Effector memory CD4-positive, alpha-beta T cell (primary cell): ENCODE data around the gene ANKRD13B.

Experiments
- DNase-seq, 3 donors: peaks; one replicate each; pipeline ENCODE4 v3.0.0-alpha.2; 2020
- H3K27ac ChIP-seq: 2 replicates; pipeline ENCODE4 v1.7.0; 2013; ENCODE audit warnings: mild to moderate bottlenecking, low read length, moderate library complexity; ENCODE audit not compliant: insufficient read depth, poor library complexity, severe bottlenecking
- H3K27me3 ChIP-seq: replicated peaks from 2 replicates; pipeline ENCODE4 v1.7.0; 2013; ENCODE audit warnings: mild to moderate bottlenecking, low read length; ENCODE audit not compliant: insufficient read depth, control insufficient read depth, poor library complexity, severe bottlenecking
- H3K36me3 ChIP-seq: 2 replicates; pipeline ENCODE4 v1.7.0; 2013; ENCODE audit warnings: mild to moderate bottlenecking, low read length, moderate library complexity; ENCODE audit not compliant: control insufficient read depth, insufficient read depth
- H3K4me1 ChIP-seq: 2 replicates; pipeline ENCODE4 v1.7.0; 2013; ENCODE audit warnings: low read length, mild to moderate bottlenecking; ENCODE audit not compliant: control insufficient read depth, insufficient read depth, poor library complexity, severe bottlenecking
- H3K4me3 ChIP-seq: 2 replicates; pipeline ENCODE4 v1.7.0; 2013; ENCODE audit warnings: low read length, low read depth, mild to moderate bottlenecking; ENCODE audit not compliant: insufficient read depth, poor library complexity, severe bottlenecking
- H3K9me3 ChIP-seq: 2 replicates; pipeline ENCODE4 v1.7.0; 2013; ENCODE audit warnings: mild to moderate bottlenecking, low read length, moderate library complexity; ENCODE audit not compliant: control insufficient read depth

Gene ANKRD13B

DNA sequence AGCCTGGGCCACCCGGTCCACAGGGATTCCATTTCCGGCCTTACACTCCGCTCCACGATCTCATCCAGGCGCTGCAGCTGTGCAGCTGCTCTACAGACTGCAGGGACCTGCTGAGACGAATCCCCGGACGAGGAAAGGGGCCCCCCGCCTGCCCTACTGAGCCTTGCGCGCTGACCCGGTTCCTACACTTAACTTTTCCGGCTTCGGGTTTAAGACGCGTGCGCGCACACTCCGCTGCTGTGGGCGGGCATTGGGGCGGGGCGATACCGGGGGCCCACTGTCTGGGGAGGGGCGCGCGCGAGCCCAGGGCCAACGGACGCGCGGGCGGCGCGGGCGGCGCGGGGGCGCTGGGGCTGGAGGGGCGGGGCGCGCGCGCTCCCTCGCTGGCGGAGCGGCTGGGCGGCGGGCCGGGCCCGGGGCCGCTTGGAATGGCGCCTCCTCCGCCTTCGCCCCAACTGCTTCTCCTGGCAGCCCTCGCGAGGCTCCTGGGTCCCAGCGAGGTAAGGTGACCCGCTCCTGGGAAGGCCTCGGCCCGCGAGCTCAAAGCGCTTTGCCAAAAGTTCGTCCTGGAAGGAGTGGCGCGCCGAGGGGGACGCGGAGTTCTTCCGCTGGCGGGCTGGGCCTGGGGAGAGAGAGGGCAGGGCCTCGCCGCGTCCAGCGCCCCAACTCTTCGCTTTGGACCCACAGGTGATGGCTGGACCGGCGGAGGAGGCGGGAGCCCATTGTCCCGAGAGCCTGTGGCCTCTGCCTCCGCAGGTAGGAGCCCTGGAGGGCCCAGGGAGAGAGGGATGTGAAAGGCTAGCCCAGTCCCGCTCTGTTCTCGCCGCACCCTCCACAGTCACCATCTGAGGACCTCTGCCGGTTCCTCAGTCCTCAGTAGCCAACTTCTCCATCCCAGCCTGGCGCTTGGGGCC lies 24.3 kb upstream of the ANKRD13B start, which contains the start of gene TP53I13:
Gene TP53I13, plus strand, starts transcription at position 371 of the 914 bp plus-strand sequence. Its CDS starts 58 bp downstream, at position 429.
- DNase-seq: peak; percentile 81 to 85 (median 82)
- no peaks in the 10 kb centered on the region for H3K9me3 ChIP-seq
- H3K27me3 ChIP-seq: no peaks in the 10 kb centered on the region
- peak within 1 kb of the TSS; percentile 73 for H3K4me3 ChIP-seq
- H3K36me3 ChIP-seq: no peaks in the 10 kb centered on the region
- peaks cover 29% of the 10 kb centered on the region for H3K4me1 ChIP-seq
- peak within 1 kb of the TSS; percentile 72 for H3K27ac ChIP-seq

- Histone ChIP-seq H3K4me3 (peak overlapping the region; percentile 72), H3K4me1 (peaks cover 22% of the 10 kb centered on the region), H3K36me3 (peaks cover 6% of the 10 kb centered on the region), H3K27me3 (no peaks in the 10 kb centered on the region), H3K27ac (peak overlapping the region; percentile 32), H3K9me3 (no peaks in the 10 kb centered on the region)
- DNase-seq: no peak
These were observed 23.5 kb upstream of the ANKRD13B start for GRCh38 chr17:29569245-29569950.

DNA sequence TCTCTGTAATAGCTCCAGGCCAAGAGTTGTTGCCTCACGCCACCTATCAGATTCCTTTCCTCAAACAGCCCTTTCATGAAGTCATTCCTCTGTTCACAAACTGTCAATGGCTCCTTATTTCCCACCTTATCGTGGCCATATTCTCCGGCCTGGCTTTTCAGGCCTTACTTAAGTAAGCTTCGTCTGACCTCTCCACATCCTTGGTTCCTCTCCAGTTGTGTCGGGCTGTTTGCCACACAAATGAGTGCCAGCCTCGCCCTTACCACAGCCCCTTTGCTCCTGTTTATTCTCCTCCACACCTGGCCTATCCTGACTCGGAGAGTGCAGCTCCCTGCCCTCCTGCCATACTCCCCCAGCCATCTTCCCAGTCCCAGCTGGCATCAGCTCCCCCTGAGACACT lies 22.4 kb upstream of the ANKRD13B start:
- H3K4me3 ChIP-seq: no peak overlapping the region
- peaks cover 18% of the 10 kb centered on the region for H3K36me3 ChIP-seq
- H3K4me1 ChIP-seq: peaks cover 15% of the 10 kb centered on the region
- H3K27ac ChIP-seq: no peak overlapping the region
- H3K9me3 ChIP-seq: no peaks in the 10 kb centered on the region
- no peak for DNase-seq
- no peaks in the 10 kb centered on the region for H3K27me3 ChIP-seq

DNA sequence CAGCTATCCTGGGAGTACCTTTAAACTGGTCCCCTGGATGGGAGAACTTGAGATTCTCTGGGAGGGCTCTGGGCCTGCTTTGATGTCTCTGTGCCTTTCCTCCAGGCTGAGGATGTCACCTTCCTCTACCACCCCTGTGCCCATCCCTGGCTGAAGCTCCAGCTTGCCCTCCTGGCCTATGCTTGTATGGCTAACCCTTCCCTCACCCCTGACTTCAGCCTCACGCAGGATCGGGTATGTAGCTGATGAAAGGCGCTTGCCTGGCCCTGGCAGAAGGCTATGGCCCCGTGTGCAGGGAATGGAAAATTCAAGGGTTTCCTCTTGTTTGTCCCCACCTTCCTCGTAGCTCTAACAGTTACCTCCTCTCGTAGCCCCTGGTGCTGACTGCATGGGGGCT lies 21.4 kb upstream of the ANKRD13B start:
- no peak for DNase-seq
- H3K4me1 ChIP-seq: peaks cover 10% of the 10 kb centered on the region
- peaks cover 26% of the 10 kb centered on the region for H3K36me3 ChIP-seq
- H3K27ac ChIP-seq: no peak overlapping the region
- no peak overlapping the region for H3K4me3 ChIP-seq
- H3K27me3 ChIP-seq: no peaks in the 10 kb centered on the region
- no peaks in the 10 kb centered on the region for H3K9me3 ChIP-seq

DNA sequence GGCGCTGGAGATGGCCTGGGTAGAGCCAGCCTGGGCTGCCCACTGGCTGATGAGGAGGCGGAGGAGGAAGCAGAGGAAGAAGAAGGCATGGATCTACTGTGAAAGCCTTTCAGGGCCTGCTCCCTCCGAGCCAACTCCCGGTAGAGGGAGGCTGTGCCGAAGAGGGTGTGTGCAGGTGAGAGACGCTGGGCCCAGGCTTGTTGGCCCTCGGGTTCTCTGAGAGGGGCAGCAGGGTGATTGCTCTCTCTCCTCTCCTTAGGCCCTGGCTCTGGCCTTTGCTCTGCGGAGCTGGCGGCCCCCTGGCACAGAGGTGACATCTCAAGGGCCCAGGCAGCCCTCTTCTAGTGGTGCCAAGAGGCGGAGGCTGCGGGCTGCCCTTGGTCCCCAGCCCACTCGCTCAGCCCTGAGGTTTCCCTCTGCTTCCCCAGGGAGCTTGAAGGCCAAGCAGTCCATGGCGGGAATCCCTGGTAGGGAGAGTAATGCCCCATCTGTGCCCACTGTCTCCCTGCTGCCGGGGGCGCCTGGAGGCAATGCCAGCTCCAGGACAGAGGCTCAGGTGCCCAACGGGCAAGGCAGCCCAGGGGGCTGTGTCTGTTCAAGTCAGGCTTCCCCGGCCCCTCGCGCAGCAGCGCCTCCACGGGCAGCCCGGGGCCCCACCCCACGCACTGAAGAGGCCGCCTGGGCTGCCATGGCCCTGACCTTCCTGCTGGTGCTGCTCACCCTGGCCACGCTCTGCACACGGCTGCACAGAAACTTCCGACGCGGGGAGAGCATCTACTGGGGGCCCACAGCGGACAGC lies 20.9 kb upstream of the ANKRD13B start:
- H3K4me3 ChIP-seq: no peak overlapping the region
- H3K27ac ChIP-seq: no peak overlapping the region
- no peak for DNase-seq
- no peaks in the 10 kb centered on the region for H3K9me3 ChIP-seq
- peaks cover 32% of the 10 kb centered on the region for H3K36me3 ChIP-seq
- peaks cover 10% of the 10 kb centered on the region for H3K4me1 ChIP-seq
- no peaks in the 10 kb centered on the region for H3K27me3 ChIP-seq

- H3K27me3 ChIP-seq: no peaks in the 10 kb centered on the region
- DNase-seq: peak in 2 of 3 donors; percentile 18 to 32
- peaks cover 41% of the 10 kb centered on the region for H3K36me3 ChIP-seq
- peaks cover 10% of the 10 kb centered on the region for H3K4me1 ChIP-seq
- H3K4me3 ChIP-seq: no peak overlapping the region
- H3K27ac ChIP-seq: no peak overlapping the region
- no peaks in the 10 kb centered on the region for H3K9me3 ChIP-seq
These were observed 20.0 kb upstream of the ANKRD13B start for GRCh38 chr17:29572691-29573557.

DNA sequence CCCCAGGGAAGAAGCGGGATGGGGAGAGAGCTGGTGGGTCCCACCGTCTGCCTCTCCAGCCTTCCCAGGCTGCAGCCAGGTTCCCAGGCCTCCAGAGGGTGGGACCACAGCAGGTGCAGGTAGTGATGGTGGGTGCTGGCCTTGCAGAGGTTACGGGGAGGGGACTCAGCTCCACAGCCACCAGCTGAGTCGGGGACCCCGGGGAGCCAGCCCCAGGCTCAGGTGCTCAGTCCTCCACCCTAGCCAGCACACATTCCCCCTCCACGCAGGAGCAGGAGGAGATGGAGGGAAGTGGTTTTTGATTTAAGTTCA lies 19.4 kb upstream of the ANKRD13B start:
- Histone ChIP-seq H3K27ac (no peak overlapping the region), H3K36me3 (peaks cover 46% of the 10 kb centered on the region), H3K9me3 (no peaks in the 10 kb centered on the region), H3K4me3 (no peak overlapping the region), H3K4me1 (peaks cover 10% of the 10 kb centered on the region), H3K27me3 (no peaks in the 10 kb centered on the region)
- DNase-seq: no peak

GRCh38 chr17:29573871-29574731 lies 18.8 kb upstream of the ANKRD13B start:
- no peak overlapping the region for H3K4me3 ChIP-seq
- H3K9me3 ChIP-seq: no peaks in the 10 kb centered on the region
- no peak overlapping the region for H3K27ac ChIP-seq
- peaks cover 49% of the 10 kb centered on the region for H3K36me3 ChIP-seq
- H3K27me3 ChIP-seq: no peaks in the 10 kb centered on the region
- peaks cover 5% of the 10 kb centered on the region for H3K4me1 ChIP-seq
- DNase-seq: no peak
